Activated T-cell treated with anti-CD3 and anti-CD28 coated beads for 4 hours (primary cell): Measurements from ENCODE around the gene LCA5L.
A peak's percentile ranks its signal among the peaks of the same experiment; 100 is the strongest.

Experiments
- DNase-seq: peaks from one replicate; pipeline ENCODE4 v3.0.0-alpha.2; 2020

The LCA5L gene

GRCh38 chr21:39445321-39446269, at the start of gene LCA5L:
Gene LCA5L, minus strand, starts transcription at chr21:39445778. Its CDS starts 17,285 bp downstream, at chr21:39428493.
- peak; percentile 84 for DNase-seq

GRCh38 chr21:39489380-39489924, 43.9 kb upstream of the LCA5L start:
- DNase-seq: no peak

GRCh38 chr21:39484711-39485276, 39.2 kb upstream of the LCA5L start:
- DNase-seq: no peak

GRCh38 chr21:39483917-39484316, 38.3 kb upstream of the LCA5L start:
- no peak for DNase-seq

- no peak for DNase-seq
Measured at GRCh38 chr21:39481886-39482285, 36.3 kb upstream of the LCA5L start.

GRCh38 chr21:39480271-39480670, 34.7 kb upstream of the LCA5L start:
- no peak for DNase-seq

GRCh38 chr21:39479814-39480182, 34.2 kb upstream of the LCA5L start:
- DNase-seq: no peak

GRCh38 chr21:39479164-39479813, 33.7 kb upstream of the LCA5L start:
- no peak for DNase-seq

- DNase-seq: no peak
Measured at GRCh38 chr21:39474611-39475010, 29.0 kb upstream of the LCA5L start.

GRCh38 chr21:39472786-39473185, 27.2 kb upstream of the LCA5L start:
- no peak for DNase-seq

- DNase-seq: no peak
Measured at GRCh38 chr21:39471598-39471997, 26.0 kb upstream of the LCA5L start.

GRCh38 chr21:39468559-39468958, 23.0 kb upstream of the LCA5L start:
- no peak for DNase-seq

- DNase-seq: no peak
Measured at GRCh38 chr21:39467746-39468145, 22.2 kb upstream of the LCA5L start.

GRCh38 chr21:39466584-39466983, 21.0 kb upstream of the LCA5L start:
- DNase-seq: no peak

GRCh38 chr21:39463308-39463707, 17.7 kb upstream of the LCA5L start:
- no peak for DNase-seq

- no peak for DNase-seq
Measured at GRCh38 chr21:39461419-39461818, 15.8 kb upstream of the LCA5L start.

- DNase-seq: no peak
Measured at GRCh38 chr21:39456665-39457064, 11.1 kb upstream of the LCA5L start.

GRCh38 chr21:39454949-39455668, 9.5 kb upstream of the LCA5L start:
- DNase-seq: no peak

- no peak for DNase-seq
Measured at GRCh38 chr21:39453571-39454179, 8.1 kb upstream of the LCA5L start.

GRCh38 chr21:39452970-39453342, 7.4 kb upstream of the LCA5L start:
- no peak for DNase-seq

- no peak for DNase-seq
Measured at GRCh38 chr21:39452207-39452969, 6.8 kb upstream of the LCA5L start.
